ENCODE results near the gene SPRY4.
"Not testable (repeated sequence)": the region's sequence is repeated elsewhere in the genome, so short reads cannot be mapped to it uniquely, and the experiment has no call there.

Gene SPRY4

GRCh38 chr5:142333749-142334148, 8.9 kb upstream of the SPRY4 start:
- H3K9ac ChIP-seq (ENCODE audit: low read depth, low read length); H3K27ac ChIP-seq (ENCODE audit: low read depth, low read length); H3K27me3 ChIP-seq (ENCODE audit: insufficient read depth, low read length); H3K4me3 ChIP-seq (ENCODE audit: low read length); H3K36me3 ChIP-seq (ENCODE audit: insufficient read depth, low read length); H3K9me3 ChIP-seq (ENCODE audit: insufficient read depth, low read depth, low read length): not testable (repeated sequence)
- WGBS = 90% methylated on average over 2 of the region's 2 CpGs
- H3K4me1 ChIP-seq (ENCODE audit: insufficient read depth, low read length) = peaks cover 13% of the 10 kb centered on the region

- H3K4me3 ChIP-seq (ENCODE audit: low read length) = no peak overlapping the region
- WGBS = 71% methylated on average over 2 of the region's 2 CpGs
- no peaks in the 10 kb centered on the region for H3K27me3 ChIP-seq (ENCODE audit: insufficient read depth, low read length)
- H3K36me3 ChIP-seq (ENCODE audit: insufficient read depth, low read length) = no peaks in the 10 kb centered on the region
- H3K9ac ChIP-seq (ENCODE audit: low read depth, low read length) = no peak overlapping the region
- peaks cover 33% of the 10 kb centered on the region for H3K4me1 ChIP-seq (ENCODE audit: insufficient read depth, low read length)
- H3K27ac ChIP-seq (ENCODE audit: low read depth, low read length) = no peak overlapping the region
- H3K9me3 ChIP-seq (ENCODE audit: insufficient read depth, low read depth, low read length) = no peaks in the 10 kb centered on the region
Measured at GRCh38 chr5:142330444-142330843, 5.6 kb upstream of the SPRY4 start.

GRCh38 chr5:142330026-142330425, 5.2 kb upstream of the SPRY4 start:
- Histone ChIP-seq H3K36me3 (ENCODE audit: insufficient read depth, low read length) (no peaks in the 10 kb centered on the region), H3K4me3 (ENCODE audit: low read length) (no peak overlapping the region)
- WGBS = 97% methylated on average over 6 of the region's 6 CpGs

GRCh38 chr5:142327111-142327842, 2.5 kb upstream of the SPRY4 start:
- WGBS = 14% methylated on average over 9 of the region's 9 CpGs
- peak overlapping the region; percentile 95 for H3K4me3 ChIP-seq (ENCODE audit: low read length)
- no peaks in the 10 kb centered on the region; the same call in 1 of the 2 replicates for H3K27me3 ChIP-seq (ENCODE audit: insufficient read depth, low read length)
- peaks cover 9% of the 10 kb centered on the region for H3K36me3 ChIP-seq (ENCODE audit: insufficient read depth, low read length)
- no peaks in the 10 kb centered on the region for H3K9me3 ChIP-seq (ENCODE audit: insufficient read depth, low read depth, low read length)
- H3K27ac ChIP-seq (ENCODE audit: low read depth, low read length) = peak overlapping the region; percentile 100
- peak overlapping the region; percentile 94 for H3K9ac ChIP-seq (ENCODE audit: low read depth, low read length)
- H3K4me1 ChIP-seq (ENCODE audit: insufficient read depth, low read length) = peaks cover 31% of the 10 kb centered on the region

More at GRCh38 chr5:142330026-142330425, 5.2 kb upstream of the SPRY4 start:
- no peaks in the 10 kb centered on the region for H3K9me3 ChIP-seq (ENCODE audit: insufficient read depth, low read depth, low read length)
- H3K9ac ChIP-seq (ENCODE audit: low read depth, low read length) = no peak overlapping the region
- no peak overlapping the region for H3K27ac ChIP-seq (ENCODE audit: low read depth, low read length)
- no peaks in the 10 kb centered on the region for H3K27me3 ChIP-seq (ENCODE audit: insufficient read depth, low read length)
- H3K4me1 ChIP-seq (ENCODE audit: insufficient read depth, low read length) = peaks cover 33% of the 10 kb centered on the region

- H3K4me3 ChIP-seq (ENCODE audit: low read length) = peak overlapping the region; percentile 95
- peaks cover 15% of the 10 kb centered on the region for H3K36me3 ChIP-seq (ENCODE audit: insufficient read depth, low read length)
- peaks cover 35% of the 10 kb centered on the region for H3K4me1 ChIP-seq (ENCODE audit: insufficient read depth, low read length)
- 6% methylated on average over 8 of the region's 8 CpGs for WGBS
- peak overlapping the region; percentile 94 for H3K9ac ChIP-seq (ENCODE audit: low read depth, low read length)
- peak overlapping the region; percentile 100 for H3K27ac ChIP-seq (ENCODE audit: low read depth, low read length)
- no peaks in the 10 kb centered on the region for H3K9me3 ChIP-seq (ENCODE audit: insufficient read depth, low read depth, low read length)
- H3K27me3 ChIP-seq (ENCODE audit: insufficient read depth, low read length) = no peaks in the 10 kb centered on the region; the same call in 1 of the 2 replicates
Measured at GRCh38 chr5:142326480-142326938, 1.7 kb upstream of the SPRY4 start.

GRCh38 chr5:142325725-142326479, 1.1 kb upstream of the SPRY4 start:
- Histone ChIP-seq H3K9me3 (ENCODE audit: insufficient read depth, low read depth, low read length) (no peaks in the 10 kb centered on the region), H3K36me3 (ENCODE audit: insufficient read depth, low read length) (peaks cover 21% of the 10 kb centered on the region), H3K4me3 (ENCODE audit: low read length) (peak overlapping the region; percentile 95), H3K4me1 (ENCODE audit: insufficient read depth, low read length) (peaks cover 41% of the 10 kb centered on the region), H3K9ac (ENCODE audit: low read depth, low read length) (peak overlapping the region; percentile 94), H3K27ac (ENCODE audit: low read depth, low read length) (peak overlapping the region; percentile 100), H3K27me3 (ENCODE audit: insufficient read depth, low read length) (no peaks in the 10 kb centered on the region; the same call in 1 of the 2 replicates)
- under 1% methylated on average over 44 of the region's 44 CpGs for WGBS

- H3K4me3 ChIP-seq (ENCODE audit: low read length) = peak overlapping the region; percentile 95
- peaks cover 52% of the 10 kb centered on the region for H3K4me1 ChIP-seq (ENCODE audit: insufficient read depth, low read length)
- under 1% methylated on average over 58 of the region's 58 CpGs for WGBS
- peak overlapping the region; percentile 94 for H3K9ac ChIP-seq (ENCODE audit: low read depth, low read length)
- peaks cover 31% of the 10 kb centered on the region for H3K36me3 ChIP-seq (ENCODE audit: insufficient read depth, low read length)
- no peaks in the 10 kb centered on the region; the same call in 1 of the 2 replicates for H3K27me3 ChIP-seq (ENCODE audit: insufficient read depth, low read length)
- H3K27ac ChIP-seq (ENCODE audit: low read depth, low read length) = peak overlapping the region; percentile 100
- H3K9me3 ChIP-seq (ENCODE audit: insufficient read depth, low read depth, low read length) = no peaks in the 10 kb centered on the region
Measured at GRCh38 chr5:142324136-142324870, 518 bp downstream of the SPRY4 start.

- Histone ChIP-seq H3K27ac (ENCODE audit: low read depth, low read length) (peak overlapping the region; percentile 100; the same call in 1 of the 2 replicates), H3K27me3 (ENCODE audit: insufficient read depth, low read length) (no peaks in the 10 kb centered on the region; the same call in 1 of the 2 replicates), H3K9me3 (ENCODE audit: insufficient read depth, low read depth, low read length) (no peaks in the 10 kb centered on the region), H3K36me3 (ENCODE audit: insufficient read depth, low read length) (peaks cover 38% of the 10 kb centered on the region), H3K4me3 (ENCODE audit: low read length) (peak overlapping the region; percentile 95), H3K9ac (ENCODE audit: low read depth, low read length) (peak overlapping the region; percentile 94), H3K4me1 (ENCODE audit: insufficient read depth, low read length) (peaks cover 55% of the 10 kb centered on the region)
- WGBS = 2% methylated on average over 18 of the region's 19 CpGs
Measured at GRCh38 chr5:142323480-142324135, 1.2 kb downstream of the SPRY4 start.

GRCh38 chr5:142322747-142323479, 1.9 kb downstream of the SPRY4 start:
- no peaks in the 10 kb centered on the region for H3K9me3 ChIP-seq (ENCODE audit: insufficient read depth, low read depth, low read length)
- WGBS = 11% methylated on average over 14 of the region's 15 CpGs
- H3K36me3 ChIP-seq (ENCODE audit: insufficient read depth, low read length) = peaks cover 43% of the 10 kb centered on the region
- no peaks in the 10 kb centered on the region; the same call in 1 of the 2 replicates for H3K27me3 ChIP-seq (ENCODE audit: insufficient read depth, low read length)
- H3K4me3 ChIP-seq (ENCODE audit: low read length) = peak overlapping the region; percentile 95
- H3K4me1 ChIP-seq (ENCODE audit: insufficient read depth, low read length) = peaks cover 57% of the 10 kb centered on the region
- peak overlapping the region; percentile 94 for H3K9ac ChIP-seq (ENCODE audit: low read depth, low read length)
- no peak overlapping the region for H3K27ac ChIP-seq (ENCODE audit: low read depth, low read length)

- H3K9ac ChIP-seq (ENCODE audit: low read depth, low read length) = peak overlapping the region; percentile 94; the same call in 1 of the 2 replicates
- H3K4me1 ChIP-seq (ENCODE audit: insufficient read depth, low read length) = peaks cover 57% of the 10 kb centered on the region
- H3K27me3 ChIP-seq (ENCODE audit: insufficient read depth, low read length) = no peaks in the 10 kb centered on the region; the same call in 1 of the 2 replicates
- peaks cover 48% of the 10 kb centered on the region for H3K36me3 ChIP-seq (ENCODE audit: insufficient read depth, low read length)
- 27% methylated on average over 2 of the region's 5 CpGs for WGBS
- no peaks in the 10 kb centered on the region for H3K9me3 ChIP-seq (ENCODE audit: insufficient read depth, low read depth, low read length)
- H3K4me3 ChIP-seq (ENCODE audit: low read length) = peak overlapping the region; percentile 95
- no peak overlapping the region for H3K27ac ChIP-seq (ENCODE audit: low read depth, low read length)
Measured at GRCh38 chr5:142322403-142322746, 2.4 kb downstream of the SPRY4 start.

All from HUES64 (cell line).